Tibial nerve (tissue), 4 donors: ENCODE measurements around the gene EPHB4.

ENCODE experiments used
- CTCF ChIP-seq, 5 experiments: fragments of 200-600 bp in 3 of 5; fragments of 450-650 bp in 2 of 5; sonication (generic) in 3 of 5; IDR thresholded peaks; one replicate each; pipeline ENCODE4 v1.5.1; 2016 to 2019; ENCODE audit warnings: antibody characterized with exemption in 5 of 5, mild to moderate bottlenecking in 3 of 5, moderate library complexity in 2 of 5
- EP300 ChIP-seq, 2 donors: sonication (generic); formaldehyde crosslinking; IDR thresholded peaks; one replicate each; pipeline ENCODE4 v1.6.1; 2017; ENCODE audit warnings: antibody characterized with exemption in 2 of 2, mild to moderate bottlenecking in 1 of 2
- POLR2A ChIP-seq, 2 donors: fragments of 450-650 bp; IDR thresholded peaks; one replicate each; pipeline ENCODE4 v1.6.1; 2017; ENCODE audit warnings: antibody characterized with exemption in 2 of 2, mild to moderate bottlenecking in 2 of 2, moderate library complexity in 2 of 2

GRCh38 chr7:100779359-100779758 lies 48.0 kb downstream of the EPHB4 start:
- TF ChIP-seq CTCF (IDR thresholded peaks at IDR 0.05) (no peak), POLR2A (IDR thresholded peaks at IDR 0.05) (no peak), EP300 (IDR thresholded peaks at IDR 0.05) (no peak)
